ENCODE results near the gene BCAS1.

GRCh38 chr20:53937929-53938367 is 132.4 kb downstream of the BCAS1 start:
- TF ChIP-seq, protein P1, sequence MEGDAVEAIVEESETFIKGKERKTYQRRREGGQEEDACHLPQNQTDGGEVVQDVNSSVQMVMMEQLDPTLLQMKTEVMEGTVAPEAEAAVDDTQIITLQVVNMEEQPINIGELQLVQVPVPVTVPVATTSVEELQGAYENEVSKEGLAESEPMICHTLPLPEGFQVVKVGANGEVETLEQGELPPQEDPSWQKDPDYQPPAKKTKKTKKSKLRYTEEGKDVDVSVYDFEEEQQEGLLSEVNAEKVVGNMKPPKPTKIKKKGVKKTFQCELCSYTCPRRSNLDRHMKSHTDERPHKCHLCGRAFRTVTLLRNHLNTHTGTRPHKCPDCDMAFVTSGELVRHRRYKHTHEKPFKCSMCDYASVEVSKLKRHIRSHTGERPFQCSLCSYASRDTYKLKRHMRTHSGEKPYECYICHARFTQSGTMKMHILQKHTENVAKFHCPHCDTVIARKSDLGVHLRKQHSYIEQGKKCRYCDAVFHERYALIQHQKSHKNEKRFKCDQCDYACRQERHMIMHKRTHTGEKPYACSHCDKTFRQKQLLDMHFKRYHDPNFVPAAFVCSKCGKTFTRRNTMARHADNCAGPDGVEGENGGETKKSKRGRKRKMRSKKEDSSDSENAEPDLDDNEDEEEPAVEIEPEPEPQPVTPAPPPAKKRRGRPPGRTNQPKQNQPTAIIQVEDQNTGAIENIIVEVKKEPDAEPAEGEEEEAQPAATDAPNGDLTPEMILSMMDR (IDR thresholded peaks at IDR 0.05; ENCODE audit: low read depth, low read length) = no peak
- TF ChIP-seq, protein P2, sequence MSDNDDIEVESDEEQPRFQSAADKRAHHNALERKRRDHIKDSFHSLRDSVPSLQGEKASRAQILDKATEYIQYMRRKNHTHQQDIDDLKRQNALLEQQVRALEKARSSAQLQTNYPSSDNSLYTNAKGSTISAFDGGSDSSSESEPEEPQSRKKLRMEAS (IDR thresholded peaks at IDR 0.05; ENCODE audit: low read depth, low read length) = no peak
- TF ChIP-seq POLR2A (IDR thresholded peaks at IDR 0.05; ENCODE audit: extremely low read depth, insufficient read length) (no peak), MYC (IDR thresholded peaks at IDR 0.05; ENCODE audit: low read depth, low read length) (no peak)

Measured in NB4 (cell line).